ENCODE data around the gene PARD3. TPM values are rescaled to one million over a fixed set of nuclear protein-coding genes. Genes with fewer than 3 reads are reported as not detected.

The PARD3 gene
- total and polyA plus RNA-seq, 5 donors: 10.5 to 40.3 (median 27.8) TPM

DNA sequence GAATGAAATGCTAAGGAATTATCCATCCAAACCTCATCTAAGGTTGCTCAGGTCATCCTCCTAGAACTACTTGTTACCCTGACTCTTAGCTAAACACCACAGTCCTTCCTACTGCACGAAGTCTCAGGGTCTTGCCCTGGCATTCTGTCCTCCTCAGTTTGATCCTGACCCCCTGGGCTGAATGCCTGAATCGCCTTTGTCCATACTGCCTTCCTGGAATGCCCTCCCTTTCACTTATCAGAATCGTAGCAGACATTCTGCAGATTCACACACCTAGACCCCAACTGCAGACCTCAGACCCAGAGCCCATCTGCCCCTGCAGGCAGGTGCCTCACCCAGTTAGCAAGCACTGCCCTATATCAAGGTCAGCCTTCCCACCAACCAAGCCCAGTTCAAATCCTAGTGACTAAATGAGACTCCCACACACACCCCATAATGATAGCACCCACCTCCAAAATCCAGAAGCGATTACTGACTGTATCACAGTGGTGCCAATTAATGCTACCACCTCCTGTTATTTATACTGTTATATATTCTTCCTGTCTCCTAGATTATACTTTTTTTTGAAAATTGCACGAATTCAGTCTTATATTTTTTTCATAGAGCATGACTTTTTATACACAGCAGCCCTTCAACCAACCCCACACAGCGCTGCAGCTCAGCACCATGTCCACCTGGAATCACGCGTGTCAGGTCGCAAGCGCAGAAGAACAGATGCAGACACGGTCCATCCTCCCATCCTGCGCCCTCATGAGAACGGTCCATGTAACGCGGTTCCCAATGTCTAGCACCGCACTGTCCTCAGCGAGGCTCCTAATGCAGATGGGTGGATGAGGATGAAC is 3.7 kb downstream of the PARD3 start:
- 89% methylated on average over 17 of the region's 17 CpGs for WGBS
- Histone ChIP-seq H3K27ac (ENCODE audit: low read length) (no peak overlapping the region), H3K4me1 (ENCODE audit: control insufficient read depth, insufficient read depth, low read length) (peaks cover 21% of the 10 kb centered on the region)

DNA sequence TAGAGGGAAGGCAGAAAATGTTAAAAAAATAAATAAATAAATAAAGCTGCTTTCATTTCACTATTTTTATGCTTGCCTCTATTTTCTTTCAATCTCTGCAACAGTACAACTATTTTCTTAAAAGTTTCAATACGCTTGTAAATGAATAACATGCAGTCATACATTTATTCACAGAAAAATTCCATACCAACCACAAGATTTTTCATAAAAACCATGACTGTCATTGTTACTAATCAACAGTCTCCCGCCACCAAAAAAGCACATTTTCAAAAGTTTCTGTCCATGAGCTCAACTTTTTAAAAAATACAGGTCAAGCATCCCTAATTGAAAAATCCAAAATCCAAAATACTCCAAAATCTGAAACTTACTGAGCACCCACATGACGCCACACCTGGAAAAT is 5.3 kb downstream of the PARD3 start:
- H3K27ac ChIP-seq (ENCODE audit: low read length): no peak overlapping the region
- H3K4me3 ChIP-seq (ENCODE audit: low read length): no peak overlapping the region
- peaks cover 18% of the 10 kb centered on the region for H3K4me1 ChIP-seq (ENCODE audit: control insufficient read depth, insufficient read depth, low read length)
- intact Hi-C loops (cut with DNase I): loop anchor here (5.0 to 10.0 kb wide), 3 partner anchors 37 to 145 kb away; no protein-coding TSS in a partner anchor
- DNase-seq (no peak), ATAC-seq (no peak)
- no peaks in the 10 kb centered on the region for H3K27me3 ChIP-seq (ENCODE audit: control insufficient read depth, insufficient read depth)
- WGBS: 87% methylated on average over 3 of the region's 3 CpGs
- no peaks in the 10 kb centered on the region for H3K9me3 ChIP-seq (ENCODE audit: control insufficient read depth, low read length)

More for the DNA sequence above, 3.7 kb downstream of the PARD3 start:
- H3K9me3 ChIP-seq (ENCODE audit: control insufficient read depth, low read length): no peaks in the 10 kb centered on the region
- ATAC-seq (no peak), DNase-seq (no peak)
- no peak overlapping the region for H3K4me3 ChIP-seq (ENCODE audit: low read length)
- intact Hi-C loops (cut with DNase I): loop anchor here (5.0 to 10.0 kb wide), 3 partner anchors 39 to 147 kb away; no protein-coding TSS in a partner anchor
- H3K27me3 ChIP-seq (ENCODE audit: control insufficient read depth, insufficient read depth): no peaks in the 10 kb centered on the region

DNA sequence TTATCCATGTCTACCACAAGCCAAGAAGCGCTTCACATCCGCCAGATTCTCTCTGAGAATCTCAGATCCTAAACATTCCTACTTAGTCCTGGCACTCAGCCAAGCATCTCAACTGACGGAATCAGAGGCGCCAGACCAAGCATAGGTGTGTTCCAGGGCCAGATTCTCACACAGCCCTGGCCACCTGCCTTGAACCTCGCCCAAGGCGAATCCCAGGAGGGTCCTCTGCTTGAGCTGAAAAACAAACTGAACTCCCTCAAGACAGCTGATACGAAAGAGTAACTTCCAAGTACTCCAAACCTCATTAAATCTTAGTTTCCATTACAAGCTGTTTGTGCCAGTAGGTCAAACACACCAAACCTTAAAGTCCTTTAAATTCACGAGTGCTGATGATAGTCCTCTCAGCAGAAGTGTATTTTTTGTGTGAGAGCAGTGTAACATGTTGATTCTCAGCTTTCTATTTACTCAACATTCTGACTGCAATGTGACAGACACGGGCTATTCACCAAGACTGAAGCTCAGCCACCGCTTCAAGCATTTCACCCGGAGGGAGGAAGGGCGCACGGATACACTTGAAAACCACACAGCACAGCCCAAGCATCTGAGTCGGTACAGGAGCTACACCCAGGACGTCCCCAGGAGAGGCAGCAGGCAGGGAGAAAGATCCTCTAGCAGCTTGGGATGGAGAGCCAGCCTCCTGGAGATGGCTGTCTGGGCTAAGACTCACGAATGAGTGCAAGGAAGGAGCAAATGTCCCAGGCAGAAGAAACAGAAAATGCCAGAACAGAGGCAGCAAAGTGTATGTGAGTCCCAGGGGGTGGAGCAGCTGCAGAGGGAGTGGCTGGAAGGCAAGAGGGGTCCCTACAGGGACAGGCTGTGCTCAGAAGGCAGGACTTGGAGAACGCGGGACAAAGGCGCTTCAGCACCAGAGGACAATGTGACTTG is 6.0 kb downstream of the PARD3 start:
- Histone ChIP-seq H3K27me3 (ENCODE audit: control insufficient read depth, insufficient read depth) (no peaks in the 10 kb centered on the region), H3K27ac (ENCODE audit: low read length) (peak overlapping the region; percentile 63), H3K9me3 (ENCODE audit: control insufficient read depth, low read length) (no peaks in the 10 kb centered on the region), H3K4me3 (ENCODE audit: low read length) (peak overlapping the region; percentile 16), H3K4me1 (ENCODE audit: control insufficient read depth, insufficient read depth, low read length) (peaks cover 18% of the 10 kb centered on the region)
- DNase-seq (peak in 2 of 3 donors; percentile 66 to 75), ATAC-seq (peak; percentile 33 to 54)
- intact Hi-C loops (cut with DNase I): no loop called here
- WGBS: 35% methylated on average over 19 of the region's 19 CpGs

DNA sequence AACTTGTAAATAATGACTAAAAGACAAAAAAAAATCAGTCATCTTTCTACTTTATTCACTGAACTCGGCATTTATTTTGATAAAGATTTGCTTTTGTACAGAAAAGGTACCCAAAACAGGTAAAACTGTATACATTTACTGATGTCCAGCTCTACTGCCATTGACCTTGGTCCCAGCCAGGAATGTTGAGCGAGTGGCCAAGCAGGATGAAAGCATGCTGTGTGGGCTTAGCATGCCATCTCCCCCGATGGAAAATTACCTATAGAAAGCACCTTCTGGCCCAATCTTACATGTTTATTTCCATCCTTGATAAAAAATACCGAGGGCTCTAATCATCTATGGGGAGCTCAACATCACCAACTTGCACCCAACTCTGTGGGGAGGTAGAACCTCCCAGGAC is 6.8 kb downstream of the PARD3 start:
- intact Hi-C loops (cut with DNase I): no loop called here

DNA sequence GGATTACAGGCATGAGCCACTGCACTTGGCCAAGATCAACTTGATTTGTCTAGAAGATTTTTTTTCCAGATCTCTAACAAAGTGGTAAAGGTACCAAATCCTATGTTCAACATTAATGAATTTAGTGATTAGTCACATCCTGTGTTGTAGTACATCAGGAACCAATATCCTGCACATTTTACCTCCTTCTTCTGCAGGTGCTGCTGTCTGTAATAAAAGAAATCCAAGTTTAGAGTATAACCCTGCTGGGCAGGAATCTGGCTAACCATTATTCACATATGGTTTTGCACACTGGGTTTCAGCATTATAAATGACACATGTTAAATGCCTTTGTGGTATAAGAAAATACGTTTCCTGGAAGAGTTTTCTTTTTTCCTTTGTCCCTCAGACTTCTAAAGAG is 10.8 kb downstream of the PARD3 start:
- Histone ChIP-seq H3K27ac (ENCODE audit: low read length) (no peak overlapping the region), H3K4me1 (ENCODE audit: control insufficient read depth, insufficient read depth, low read length) (peaks cover 7% of the 10 kb centered on the region), H3K27me3 (ENCODE audit: control insufficient read depth, insufficient read depth) (no peaks in the 10 kb centered on the region), H3K9me3 (ENCODE audit: control insufficient read depth, low read length) (no peaks in the 10 kb centered on the region), H3K4me3 (ENCODE audit: low read length) (no peak overlapping the region)
- intact Hi-C loops (cut with DNase I): no loop called here
- no peak for ATAC-seq
- DNase-seq: no peak
- WGBS: 75% methylated on average over 1 of the region's 1 CpG

More for the DNA sequence above, 6.8 kb downstream of the PARD3 start:
- 81% methylated on average over 4 of the region's 4 CpGs for WGBS
- H3K4me1 ChIP-seq (ENCODE audit: control insufficient read depth, insufficient read depth, low read length): peaks cover 18% of the 10 kb centered on the region
- H3K27ac ChIP-seq (ENCODE audit: low read length): no peak overlapping the region
- DNase-seq: no peak
- ATAC-seq: no peak
- H3K4me3 ChIP-seq (ENCODE audit: low read length): no peak overlapping the region
- no peaks in the 10 kb centered on the region for H3K27me3 ChIP-seq (ENCODE audit: control insufficient read depth, insufficient read depth)
- H3K9me3 ChIP-seq (ENCODE audit: control insufficient read depth, low read length): no peaks in the 10 kb centered on the region

DNA sequence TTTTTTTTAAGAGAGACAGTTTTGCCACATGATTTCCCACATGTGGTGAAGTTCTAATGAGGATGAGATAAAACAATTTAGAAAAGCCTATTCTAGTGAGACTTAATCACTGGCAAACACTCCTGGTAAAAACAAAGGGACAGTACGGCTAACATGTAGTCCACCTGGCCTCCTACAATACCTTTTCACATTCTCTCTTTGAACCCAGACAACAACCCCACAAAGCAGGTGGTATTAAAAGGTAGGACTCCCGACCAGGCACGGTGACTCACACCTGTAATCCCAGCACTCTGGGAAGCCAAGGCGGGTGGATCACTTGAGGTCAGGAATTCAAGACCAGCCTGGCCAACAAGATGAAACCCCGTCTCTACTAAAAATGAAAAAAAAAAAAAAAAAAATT is 12.4 kb downstream of the PARD3 start:
- H3K4me1 ChIP-seq (ENCODE audit: control insufficient read depth, insufficient read depth, low read length): no peaks in the 10 kb centered on the region
- no peaks in the 10 kb centered on the region for H3K9me3 ChIP-seq (ENCODE audit: control insufficient read depth, low read length)
- DNase-seq (no peak), ATAC-seq (no peak)
- H3K27ac ChIP-seq (ENCODE audit: low read length): no peak overlapping the region
- intact Hi-C loops (cut with DNase I): no loop called here
- no peak overlapping the region for H3K4me3 ChIP-seq (ENCODE audit: low read length)
- H3K27me3 ChIP-seq (ENCODE audit: control insufficient read depth, insufficient read depth): no peaks in the 10 kb centered on the region
- WGBS: 77% methylated on average over 5 of the region's 5 CpGs

DNA sequence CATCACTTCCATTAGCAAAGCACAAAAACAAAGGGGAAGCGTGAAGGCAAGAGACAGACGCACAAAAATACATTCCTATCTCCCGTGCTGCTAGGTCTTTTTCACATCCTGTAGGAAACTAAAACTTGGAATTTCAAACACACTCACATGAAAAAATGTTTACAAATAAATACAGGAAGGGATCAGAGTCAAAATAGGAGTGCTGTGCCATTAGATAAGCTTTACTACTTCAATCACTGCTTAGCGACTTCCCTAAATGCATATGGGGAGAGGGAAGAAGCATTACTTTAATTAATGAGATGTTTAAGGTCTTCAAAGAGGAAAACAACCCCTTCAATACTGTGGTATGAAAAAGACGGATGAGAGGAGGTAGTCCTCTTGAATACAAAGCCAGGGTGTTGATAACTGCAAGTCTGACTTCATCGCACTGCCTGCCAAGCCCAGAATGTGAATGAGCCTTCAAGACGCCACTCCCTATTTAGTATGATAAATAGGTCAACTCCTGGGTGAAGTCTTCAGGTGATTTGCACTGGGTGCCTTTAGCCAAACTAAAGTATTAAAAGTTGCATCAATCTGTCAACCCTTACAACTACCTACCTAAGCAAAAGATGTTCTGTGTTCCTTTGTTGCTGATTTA is 13.9 kb downstream of the PARD3 start:
- peak; percentile 68 to 76 for ATAC-seq
- H3K4me1 ChIP-seq (ENCODE audit: control insufficient read depth, insufficient read depth, low read length): no peaks in the 10 kb centered on the region
- intact Hi-C loops (cut with DNase I): no loop called here
- H3K27ac ChIP-seq (ENCODE audit: low read length): no peak overlapping the region
- H3K9me3 ChIP-seq (ENCODE audit: control insufficient read depth, low read length): no peaks in the 10 kb centered on the region
- 29% methylated on average over 7 of the region's 7 CpGs for WGBS
- no peak overlapping the region for H3K4me3 ChIP-seq (ENCODE audit: low read length)
- DNase-seq: peak in 2 of 3 donors; percentile 47 to 77
- H3K27me3 ChIP-seq (ENCODE audit: control insufficient read depth, insufficient read depth): no peaks in the 10 kb centered on the region

DNA sequence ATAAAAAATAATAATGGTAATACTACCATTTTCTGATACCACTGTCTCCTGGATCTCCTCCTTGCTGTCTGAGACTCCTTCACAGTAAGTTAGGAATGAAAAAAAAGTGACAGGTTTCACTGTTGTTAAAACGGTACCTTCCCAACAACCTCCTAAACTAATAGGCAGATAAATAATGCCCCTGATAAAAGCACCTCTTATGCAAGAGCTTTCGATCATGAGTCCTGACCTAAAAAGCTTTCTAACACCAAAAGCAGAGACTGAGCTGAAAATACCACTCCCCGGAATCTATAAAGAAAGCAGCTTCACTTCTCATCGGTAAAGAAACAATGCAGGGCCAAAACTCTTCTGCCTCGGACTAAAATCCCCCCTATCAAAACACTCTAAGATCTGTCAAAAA is 14.5 kb downstream of the PARD3 start:
- no peaks in the 10 kb centered on the region for H3K9me3 ChIP-seq (ENCODE audit: control insufficient read depth, low read length)
- no peak overlapping the region for H3K27ac ChIP-seq (ENCODE audit: low read length)
- no peak for ATAC-seq
- H3K4me3 ChIP-seq (ENCODE audit: low read length): no peak overlapping the region
- no peak for DNase-seq
- H3K4me1 ChIP-seq (ENCODE audit: control insufficient read depth, insufficient read depth, low read length): no peaks in the 10 kb centered on the region
- intact Hi-C loops (cut with DNase I): no loop called here
- H3K27me3 ChIP-seq (ENCODE audit: control insufficient read depth, insufficient read depth): no peaks in the 10 kb centered on the region
- WGBS: 32% methylated on average over 5 of the region's 5 CpGs

DNA sequence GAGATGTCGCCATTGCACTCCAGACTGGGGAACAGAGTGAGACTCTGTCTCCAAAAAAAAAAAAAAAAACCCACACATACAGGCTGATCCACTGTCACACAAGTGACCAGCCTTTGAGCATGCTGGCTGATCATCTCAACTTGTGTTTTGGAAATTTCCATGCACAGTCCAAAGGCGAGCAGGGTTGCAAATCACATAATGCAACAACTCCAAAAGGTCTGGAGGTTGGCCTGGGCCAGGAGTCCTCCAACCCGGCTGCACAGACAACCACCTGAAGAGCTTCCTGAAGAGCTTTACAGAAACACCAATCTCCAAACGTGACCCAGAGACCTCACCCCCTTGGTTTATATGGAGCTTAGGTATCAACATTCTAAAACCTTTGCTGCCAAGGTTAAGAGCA is 16.4 kb downstream of the PARD3 start:
- Histone ChIP-seq H3K27me3 (ENCODE audit: control insufficient read depth, insufficient read depth) (no peaks in the 10 kb centered on the region), H3K4me3 (ENCODE audit: low read length) (no peak overlapping the region), H3K4me1 (ENCODE audit: control insufficient read depth, insufficient read depth, low read length) (no peaks in the 10 kb centered on the region), H3K9me3 (ENCODE audit: control insufficient read depth, low read length) (no peaks in the 10 kb centered on the region), H3K27ac (ENCODE audit: low read length) (no peak overlapping the region)
- no peak for ATAC-seq
- DNase-seq: no peak
- intact Hi-C loops (cut with DNase I): no loop called here
- 97% methylated on average over 4 of the region's 4 CpGs for whole genome bisulfite sequencing

DNA sequence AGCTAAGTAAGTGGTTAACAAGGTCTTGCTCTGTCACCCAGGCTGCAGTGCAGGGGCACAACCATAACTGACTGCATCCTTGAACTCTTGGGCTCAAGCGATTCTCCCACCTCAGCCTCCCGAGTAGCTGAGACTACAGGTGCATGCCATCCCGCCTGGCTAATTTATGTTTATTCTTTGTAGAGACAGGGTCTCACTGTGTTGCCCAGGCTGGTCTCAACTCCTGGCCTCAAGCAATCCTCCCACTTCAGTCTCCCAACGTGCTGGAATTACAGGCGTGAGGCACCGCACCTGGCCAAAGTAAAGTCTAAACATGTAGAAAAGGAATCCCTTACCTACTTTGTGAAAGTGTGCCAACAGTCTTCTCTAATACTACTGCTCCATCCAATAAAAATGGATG is 17.9 kb downstream of the PARD3 start:
- Histone ChIP-seq H3K4me1 (ENCODE audit: control insufficient read depth, insufficient read depth, low read length) (no peaks in the 10 kb centered on the region), H3K4me3 (ENCODE audit: low read length) (no peak overlapping the region), H3K27ac (ENCODE audit: low read length) (no peak overlapping the region), H3K27me3 (ENCODE audit: control insufficient read depth, insufficient read depth) (no peaks in the 10 kb centered on the region), H3K9me3 (ENCODE audit: control insufficient read depth, low read length) (no peaks in the 10 kb centered on the region)
- ATAC-seq (no peak), DNase-seq (no peak)
- intact Hi-C loops (cut with DNase I): no loop called here
- 98% methylated on average over 6 of the region's 6 CpGs for WGBS
